Measurements from ENCODE around the gene PARD3. TPM values are rescaled to one million over a fixed set of nuclear protein-coding genes. Genes with fewer than 3 reads are reported as not detected.

The PARD3 gene
- total RNA-seq, 4 donors from 2014 or later, result 115 to 226 (median 141) TPM

GRCh38 chr10:34241226-34242000, 573.7 kb downstream of the PARD3 start:
- DNase-seq (ENCODE audit: low spot score in 2 of 2), result no peak
- WGBS, result 81% methylated on average over 10 of the region's 10 CpGs
- Histone ChIP-seq H3K4me1 (no peaks in the 10 kb centered on the region), H3K9me3 (no peaks in the 10 kb centered on the region), H3K36me3 (no peaks in the 10 kb centered on the region), H3K27me3 (no peaks in the 10 kb centered on the region), H3K4me3 (no peak overlapping the region), H3K27ac (no peak overlapping the region)
- TF ChIP-seq POLR2A (IDR thresholded peaks at IDR 0.05) (no peak), POLR2AphosphoS5 (IDR thresholded peaks at IDR 0.05) (no peak), EP300 (IDR thresholded peaks at IDR 0.05) (no peak)
- TF ChIP-seq, protein P1, sequence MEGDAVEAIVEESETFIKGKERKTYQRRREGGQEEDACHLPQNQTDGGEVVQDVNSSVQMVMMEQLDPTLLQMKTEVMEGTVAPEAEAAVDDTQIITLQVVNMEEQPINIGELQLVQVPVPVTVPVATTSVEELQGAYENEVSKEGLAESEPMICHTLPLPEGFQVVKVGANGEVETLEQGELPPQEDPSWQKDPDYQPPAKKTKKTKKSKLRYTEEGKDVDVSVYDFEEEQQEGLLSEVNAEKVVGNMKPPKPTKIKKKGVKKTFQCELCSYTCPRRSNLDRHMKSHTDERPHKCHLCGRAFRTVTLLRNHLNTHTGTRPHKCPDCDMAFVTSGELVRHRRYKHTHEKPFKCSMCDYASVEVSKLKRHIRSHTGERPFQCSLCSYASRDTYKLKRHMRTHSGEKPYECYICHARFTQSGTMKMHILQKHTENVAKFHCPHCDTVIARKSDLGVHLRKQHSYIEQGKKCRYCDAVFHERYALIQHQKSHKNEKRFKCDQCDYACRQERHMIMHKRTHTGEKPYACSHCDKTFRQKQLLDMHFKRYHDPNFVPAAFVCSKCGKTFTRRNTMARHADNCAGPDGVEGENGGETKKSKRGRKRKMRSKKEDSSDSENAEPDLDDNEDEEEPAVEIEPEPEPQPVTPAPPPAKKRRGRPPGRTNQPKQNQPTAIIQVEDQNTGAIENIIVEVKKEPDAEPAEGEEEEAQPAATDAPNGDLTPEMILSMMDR (IDR thresholded peaks at IDR 0.05), result no peak

- Histone ChIP-seq H3K9me3 (no peaks in the 10 kb centered on the region), H3K27me3 (no peaks in the 10 kb centered on the region), H3K27ac (no peak overlapping the region), H3K4me3 (no peak overlapping the region), H3K4me1 (no peaks in the 10 kb centered on the region), H3K36me3 (no peaks in the 10 kb centered on the region)
- DNase-seq (ENCODE audit: low spot score in 2 of 2), result no peak
- 87% methylated on average over 7 of the region's 7 CpGs for WGBS
- TF ChIP-seq EP300 (IDR thresholded peaks at IDR 0.05) (no peak), POLR2AphosphoS5 (IDR thresholded peaks at IDR 0.05) (no peak), POLR2A (IDR thresholded peaks at IDR 0.05) (no peak)
- TF ChIP-seq, protein P1 (IDR thresholded peaks at IDR 0.05), result no peak
These were observed 575.1 kb downstream of the PARD3 start for GRCh38 chr10:34240039-34240438.

GRCh38 chr10:34237898-34238455, 577.1 kb downstream of the PARD3 start:
- DNase-seq (ENCODE audit: low spot score in 2 of 2), result no peak
- Histone ChIP-seq H3K9me3 (no peaks in the 10 kb centered on the region), H3K27me3 (no peaks in the 10 kb centered on the region), H3K27ac (no peak overlapping the region), H3K4me3 (no peak overlapping the region), H3K4me1 (no peaks in the 10 kb centered on the region), H3K36me3 (no peaks in the 10 kb centered on the region)
- WGBS, result 89% methylated on average over 1 of the region's 1 CpG
- TF ChIP-seq EP300 (IDR thresholded peaks at IDR 0.05), result no peak
- no peak for TF ChIP-seq POLR2A (IDR thresholded peaks at IDR 0.05)
- no peak for TF ChIP-seq POLR2AphosphoS5 (IDR thresholded peaks at IDR 0.05)
- TF ChIP-seq, protein P1 (IDR thresholded peaks at IDR 0.05), result no peak

GRCh38 chr10:34236931-34237330, 578.2 kb downstream of the PARD3 start:
- Histone ChIP-seq H3K4me1 (no peaks in the 10 kb centered on the region), H3K27me3 (no peaks in the 10 kb centered on the region), H3K27ac (no peak overlapping the region), H3K4me3 (no peak overlapping the region), H3K9me3 (no peaks in the 10 kb centered on the region), H3K36me3 (no peaks in the 10 kb centered on the region)
- WGBS, result 89% methylated on average over 4 of the region's 4 CpGs
- no peak for TF ChIP-seq POLR2AphosphoS5 (IDR thresholded peaks at IDR 0.05)
- TF ChIP-seq EP300 (IDR thresholded peaks at IDR 0.05), result no peak
- TF ChIP-seq, protein P1 (IDR thresholded peaks at IDR 0.05), result no peak
- TF ChIP-seq POLR2A (IDR thresholded peaks at IDR 0.05), result no peak
- no peak for DNase-seq (ENCODE audit: low spot score in 2 of 2)

- DNase-seq (ENCODE audit: low spot score in 2 of 2), result no peak
- Histone ChIP-seq H3K27ac (no peak overlapping the region), H3K9me3 (no peaks in the 10 kb centered on the region), H3K4me1 (no peaks in the 10 kb centered on the region), H3K4me3 (no peak overlapping the region), H3K27me3 (no peaks in the 10 kb centered on the region), H3K36me3 (no peaks in the 10 kb centered on the region)
- no peak for TF ChIP-seq EP300 (IDR thresholded peaks at IDR 0.05)
- TF ChIP-seq POLR2AphosphoS5 (IDR thresholded peaks at IDR 0.05), result no peak
- TF ChIP-seq POLR2A (IDR thresholded peaks at IDR 0.05), result no peak
- TF ChIP-seq, protein P1 (IDR thresholded peaks at IDR 0.05), result no peak
- 80% methylated on average over 7 of the region's 7 CpGs for WGBS
These were observed 579.8 kb downstream of the PARD3 start for GRCh38 chr10:34235164-34235832.
